HG02885 (cell line): ENCODE data around the gene EEFSEC.

Experiments used
- ATAC-seq: cut with Tn5 transposase; IDR thresholded peaks from one replicate; pipeline ENCODE4 v1.9.1; 2021; ENCODE audit warnings: mild to moderate bottlenecking; ENCODE audit not compliant: unreplicated experiment, poor library complexity

The EEFSEC gene

GRCh38 chr3:128153156-128154041 lies at the start of gene EEFSEC:
Gene EEFSEC, plus strand, starts transcription at chr3:128153481. Its CDS starts 27 bp downstream, at chr3:128153508.
- ATAC-seq, result peak; percentile 90

GRCh38 chr3:128107834-128108233 lies 45.4 kb upstream of the EEFSEC start:
- no peak for ATAC-seq

GRCh38 chr3:128111147-128111546 lies 42.1 kb upstream of the EEFSEC start:
- ATAC-seq, result no peak

GRCh38 chr3:128112357-128112968 lies 40.8 kb upstream of the EEFSEC start:
- peak; percentile 52 for ATAC-seq

- peak; percentile 77 for ATAC-seq
These were observed 39.2 kb upstream of the EEFSEC start for GRCh38 chr3:128113817-128114794.

GRCh38 chr3:128122013-128122412 lies 31.3 kb upstream of the EEFSEC start:
- no peak for ATAC-seq

GRCh38 chr3:128123156-128123537 lies 30.1 kb upstream of the EEFSEC start:
- ATAC-seq, result no peak

- ATAC-seq, result peak; percentile 99
These were observed 29.5 kb upstream of the EEFSEC start, which contains the start of gene RUVBL1 for GRCh38 chr3:128123538-128124368. Gene RUVBL1, minus strand, starts transcription at chr3:128123812. Its CDS starts 88 bp downstream, at chr3:128123724.

- ATAC-seq, result no peak
These were observed 26.0 kb upstream of the EEFSEC start for GRCh38 chr3:128127236-128127635.

- no peak for ATAC-seq
These were observed 25.0 kb upstream of the EEFSEC start for GRCh38 chr3:128128251-128128650.

- ATAC-seq, result no peak
These were observed 21.2 kb upstream of the EEFSEC start for GRCh38 chr3:128131897-128132646.

GRCh38 chr3:128133273-128133883 lies 19.9 kb upstream of the EEFSEC start:
- ATAC-seq, result no peak

- ATAC-seq, result no peak
These were observed 9.8 kb upstream of the EEFSEC start for GRCh38 chr3:128143496-128143895.

GRCh38 chr3:128144512-128145187 lies 8.6 kb upstream of the EEFSEC start:
- no peak for ATAC-seq

- ATAC-seq, result no peak
These were observed 8.0 kb upstream of the EEFSEC start for GRCh38 chr3:128145279-128145678.

- no peak for ATAC-seq
These were observed 7.1 kb upstream of the EEFSEC start for GRCh38 chr3:128146201-128146600.

GRCh38 chr3:128149650-128150049 lies 3.6 kb upstream of the EEFSEC start:
- no peak for ATAC-seq

GRCh38 chr3:128151758-128152274 lies 1.5 kb upstream of the EEFSEC start:
- ATAC-seq, result no peak
